Stimulated activated naive CD8-positive, alpha-beta T cell treated with anti-CD3 and anti-CD28 coated beads, Interleukin-15, Interleukin-2, amounts not matched to agents 100 ng/mL and 50 ng/mL, for 24 hours (primary cell): ENCODE measurements around the gene HPCAL4.

Source experiments
- H3K27ac Mint-ChIP-seq: one replicate; pipeline ENCODE4 v1.8.0; 2021; ENCODE audit warnings: mild to moderate bottlenecking, mixed read lengths
- H3K27me3 Mint-ChIP-seq: one replicate; pipeline ENCODE4 v1.8.0; 2021; ENCODE audit warnings: mixed read lengths
- H3K36me3 Mint-ChIP-seq: one replicate; pipeline ENCODE4 v1.8.0; 2021; ENCODE audit warnings: low read depth, mixed read lengths
- H3K4me1 Mint-ChIP-seq: one replicate; pipeline ENCODE4 v1.8.0; 2021; ENCODE audit warnings: low read depth, mixed read lengths
- H3K4me3 Mint-ChIP-seq: one replicate; pipeline ENCODE4 v1.8.0; 2021; ENCODE audit warnings: mild to moderate bottlenecking, mixed read lengths
- H3K9me3 Mint-ChIP-seq: one replicate; pipeline ENCODE4 v1.8.0; 2021; ENCODE audit warnings: mixed read lengths

HPCAL4 gene

DNA sequence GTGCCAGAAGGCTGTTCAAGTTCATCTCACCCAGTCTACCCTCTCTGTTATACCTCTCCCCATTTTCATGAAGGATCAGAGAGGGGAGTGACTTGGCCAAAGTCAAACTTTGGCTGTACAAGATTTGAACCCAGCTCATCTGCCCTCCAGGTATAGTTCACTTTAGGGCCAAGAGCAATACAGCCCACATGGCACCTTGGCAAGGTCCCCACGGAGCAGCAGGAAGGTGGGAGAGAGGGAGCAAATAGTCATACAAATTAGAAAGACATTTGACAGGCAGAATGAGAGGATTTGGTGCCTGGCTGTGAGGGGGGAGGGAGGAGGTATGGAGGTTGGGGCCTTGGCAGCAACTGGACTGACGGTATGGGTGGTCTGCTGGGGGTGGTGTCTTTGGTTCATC is 1.0 kb downstream of the HPCAL4 start:
- Mint-ChIP-seq H3K4me1 (peaks cover 32% of the 10 kb centered on the region), H3K27ac (no peak overlapping the region), H3K4me3 (peak overlapping the region; percentile 74), H3K9me3 (no peaks in the 10 kb centered on the region), H3K36me3 (no peaks in the 10 kb centered on the region), H3K27me3 (peaks cover 38% of the 10 kb centered on the region)

DNA sequence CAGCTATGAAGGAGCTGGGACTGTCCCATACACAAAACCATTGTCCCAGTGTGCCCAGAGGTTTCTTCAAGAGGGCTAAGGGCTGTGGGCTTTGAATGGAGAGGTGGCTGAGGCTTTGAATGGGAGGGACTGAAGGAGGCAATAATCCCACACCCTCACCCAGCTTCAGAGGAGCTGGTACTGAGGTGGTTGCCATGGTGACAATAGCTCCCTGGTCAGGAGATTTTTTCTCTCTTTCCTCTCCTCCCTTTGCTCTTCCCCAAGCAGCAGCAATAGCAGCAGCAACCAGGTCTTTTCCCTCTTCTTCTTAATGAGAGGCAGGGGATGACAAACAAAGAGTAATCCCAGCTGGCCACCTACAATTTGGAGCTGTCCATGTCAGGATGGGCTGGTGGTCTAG is 1.6 kb downstream of the HPCAL4 start:
- Mint-ChIP-seq H3K27ac (no peak overlapping the region), H3K27me3 (peaks cover 37% of the 10 kb centered on the region), H3K4me3 (no peak overlapping the region), H3K36me3 (no peaks in the 10 kb centered on the region), H3K4me1 (peaks cover 26% of the 10 kb centered on the region), H3K9me3 (no peaks in the 10 kb centered on the region)

DNA sequence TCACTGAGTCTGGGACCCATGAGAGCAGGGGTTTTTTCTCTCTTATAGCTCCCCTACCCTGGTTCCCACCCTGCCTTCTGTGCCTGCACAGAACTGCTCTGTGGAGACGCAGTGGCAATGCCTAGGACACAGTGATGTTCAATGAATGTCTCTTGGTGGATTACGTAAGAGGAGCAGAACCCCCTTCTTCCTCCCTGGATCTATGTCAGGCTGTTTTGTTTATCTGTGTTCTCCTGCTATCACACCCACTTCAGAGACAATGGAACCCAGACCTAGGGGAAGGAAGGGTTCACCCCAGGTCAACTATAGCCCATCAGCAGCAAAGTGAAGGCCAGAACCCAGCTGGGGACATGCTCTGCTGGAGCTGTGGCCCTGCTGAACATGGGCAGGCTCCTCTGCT is 2.0 kb downstream of the HPCAL4 start:
- peaks cover 41% of the 10 kb centered on the region for H3K27me3 Mint-ChIP-seq

GRCh38 chr1:39688706-39689105 is 2.5 kb downstream of the HPCAL4 start:
- peaks cover 19% of the 10 kb centered on the region for H3K4me1 Mint-ChIP-seq
- H3K9me3 Mint-ChIP-seq: no peaks in the 10 kb centered on the region
- H3K27me3 Mint-ChIP-seq: peaks cover 41% of the 10 kb centered on the region
- no peak overlapping the region for H3K4me3 Mint-ChIP-seq
- no peak overlapping the region for H3K27ac Mint-ChIP-seq
- no peaks in the 10 kb centered on the region for H3K36me3 Mint-ChIP-seq

More for the DNA sequence above, 2.0 kb downstream of the HPCAL4 start:
- H3K9me3 Mint-ChIP-seq: no peaks in the 10 kb centered on the region
- no peaks in the 10 kb centered on the region for H3K36me3 Mint-ChIP-seq
- no peak overlapping the region for H3K27ac Mint-ChIP-seq
- peaks cover 22% of the 10 kb centered on the region for H3K4me1 Mint-ChIP-seq
- no peak overlapping the region for H3K4me3 Mint-ChIP-seq

GRCh38 chr1:39687243-39687642 is 4.0 kb downstream of the HPCAL4 start:
- H3K27me3 Mint-ChIP-seq: peaks cover 37% of the 10 kb centered on the region
- no peak overlapping the region for H3K4me3 Mint-ChIP-seq
- H3K27ac Mint-ChIP-seq: no peak overlapping the region
- no peaks in the 10 kb centered on the region for H3K9me3 Mint-ChIP-seq
- peaks cover 11% of the 10 kb centered on the region for H3K4me1 Mint-ChIP-seq
- H3K36me3 Mint-ChIP-seq: peaks cover 4% of the 10 kb centered on the region

GRCh38 chr1:39685071-39685470 is 6.2 kb downstream of the HPCAL4 start:
- H3K4me1 Mint-ChIP-seq: peaks cover 10% of the 10 kb centered on the region
- no peaks in the 10 kb centered on the region for H3K9me3 Mint-ChIP-seq
- H3K27ac Mint-ChIP-seq: no peak overlapping the region
- peaks cover 35% of the 10 kb centered on the region for H3K27me3 Mint-ChIP-seq
- H3K4me3 Mint-ChIP-seq: no peak overlapping the region
- H3K36me3 Mint-ChIP-seq: peaks cover 4% of the 10 kb centered on the region

GRCh38 chr1:39684313-39684664 is 6.9 kb downstream of the HPCAL4 start:
- Mint-ChIP-seq H3K4me3 (no peak overlapping the region), H3K36me3 (peaks cover 4% of the 10 kb centered on the region), H3K27ac (no peak overlapping the region), H3K9me3 (no peaks in the 10 kb centered on the region), H3K27me3 (peaks cover 33% of the 10 kb centered on the region), H3K4me1 (peaks cover 9% of the 10 kb centered on the region)

- H3K4me1 Mint-ChIP-seq: peaks cover 9% of the 10 kb centered on the region
- peaks cover 29% of the 10 kb centered on the region for H3K27me3 Mint-ChIP-seq
- no peaks in the 10 kb centered on the region for H3K9me3 Mint-ChIP-seq
- no peak overlapping the region for H3K27ac Mint-ChIP-seq
- H3K4me3 Mint-ChIP-seq: no peak overlapping the region
- peaks cover 4% of the 10 kb centered on the region for H3K36me3 Mint-ChIP-seq
Measured at GRCh38 chr1:39683591-39684312, 7.5 kb downstream of the HPCAL4 start.

- Mint-ChIP-seq H3K4me1 (peaks cover 9% of the 10 kb centered on the region), H3K27ac (no peak overlapping the region), H3K36me3 (peaks cover 4% of the 10 kb centered on the region), H3K9me3 (no peaks in the 10 kb centered on the region), H3K27me3 (peaks cover 18% of the 10 kb centered on the region), H3K4me3 (no peak overlapping the region)
Measured at GRCh38 chr1:39681999-39682398, 9.2 kb downstream of the HPCAL4 start.

GRCh38 chr1:39681294-39681693 is 9.9 kb downstream of the HPCAL4 start:
- no peaks in the 10 kb centered on the region for H3K9me3 Mint-ChIP-seq
- H3K4me1 Mint-ChIP-seq: peaks cover 9% of the 10 kb centered on the region
- peaks cover 4% of the 10 kb centered on the region for H3K36me3 Mint-ChIP-seq
- no peak overlapping the region for H3K4me3 Mint-ChIP-seq
- H3K27me3 Mint-ChIP-seq: peaks cover 16% of the 10 kb centered on the region
- H3K27ac Mint-ChIP-seq: no peak overlapping the region

- Mint-ChIP-seq H3K27me3 (peaks cover 14% of the 10 kb centered on the region), H3K36me3 (peaks cover 4% of the 10 kb centered on the region), H3K4me3 (no peak overlapping the region), H3K27ac (no peak overlapping the region), H3K9me3 (no peaks in the 10 kb centered on the region), H3K4me1 (peaks cover 9% of the 10 kb centered on the region)
Measured at GRCh38 chr1:39680751-39681150, 10.5 kb downstream of the HPCAL4 start.

- peaks cover 11% of the 10 kb centered on the region for H3K27me3 Mint-ChIP-seq
- H3K27ac Mint-ChIP-seq: no peak overlapping the region
- H3K4me1 Mint-ChIP-seq: peaks cover 9% of the 10 kb centered on the region
Measured at GRCh38 chr1:39679821-39680220, 11.4 kb downstream of the HPCAL4 start.

DNA sequence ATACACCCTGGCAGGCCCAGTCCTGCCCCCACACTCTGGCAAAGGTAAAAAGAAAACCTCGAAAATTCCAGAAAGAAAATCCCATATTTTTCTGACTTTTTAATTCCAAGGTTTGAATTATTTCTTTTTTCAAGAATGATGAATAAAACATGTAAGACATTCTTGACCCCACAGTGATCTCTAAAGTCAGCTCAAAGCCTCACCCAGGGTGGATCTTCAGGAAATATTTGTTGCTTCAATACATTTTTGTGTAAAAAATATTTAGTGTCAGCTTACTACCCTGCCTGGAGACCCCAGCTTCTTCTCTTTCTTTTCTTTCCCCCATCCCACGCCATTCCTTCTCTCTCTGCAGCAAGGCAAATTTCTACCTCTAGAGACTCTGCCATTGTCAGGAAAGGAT is 12.3 kb downstream of the HPCAL4 start:
- Mint-ChIP-seq H3K4me1 (peaks cover 9% of the 10 kb centered on the region), H3K36me3 (peaks cover 4% of the 10 kb centered on the region), H3K27me3 (peaks cover 11% of the 10 kb centered on the region), H3K4me3 (no peak overlapping the region), H3K9me3 (no peaks in the 10 kb centered on the region), H3K27ac (no peak overlapping the region)

More at GRCh38 chr1:39679821-39680220, 11.4 kb downstream of the HPCAL4 start:
- Mint-ChIP-seq H3K4me3 (no peak overlapping the region), H3K9me3 (no peaks in the 10 kb centered on the region), H3K36me3 (peaks cover 4% of the 10 kb centered on the region)

- Mint-ChIP-seq H3K4me3 (no peak overlapping the region), H3K27me3 (peaks cover 11% of the 10 kb centered on the region), H3K27ac (no peak overlapping the region)
Measured at GRCh38 chr1:39677645-39678044, 13.6 kb downstream of the HPCAL4 start.

GRCh38 chr1:39676948-39677548 is 14.2 kb downstream of the HPCAL4 start:
- Mint-ChIP-seq H3K4me1 (peaks cover 13% of the 10 kb centered on the region), H3K9me3 (no peaks in the 10 kb centered on the region), H3K27ac (peak overlapping the region; percentile 19), H3K4me3 (no peak overlapping the region), H3K27me3 (peaks cover 12% of the 10 kb centered on the region), H3K36me3 (no peaks in the 10 kb centered on the region)

More at GRCh38 chr1:39677645-39678044, 13.6 kb downstream of the HPCAL4 start:
- Mint-ChIP-seq H3K4me1 (peaks cover 9% of the 10 kb centered on the region), H3K36me3 (peaks cover 3% of the 10 kb centered on the region), H3K9me3 (no peaks in the 10 kb centered on the region)

GRCh38 chr1:39675220-39675619 is 16.0 kb downstream of the HPCAL4 start:
- Mint-ChIP-seq H3K9me3 (no peaks in the 10 kb centered on the region), H3K27me3 (peaks cover 20% of the 10 kb centered on the region), H3K4me3 (no peak overlapping the region), H3K27ac (no peak overlapping the region), H3K4me1 (peaks cover 7% of the 10 kb centered on the region), H3K36me3 (no peaks in the 10 kb centered on the region)
